A549 (cell line): ENCODE data around the gene MXI1.

Source experiments
- CHD2 ChIP-seq: fragments of 150-350 bp; IDR thresholded peaks from 2 replicates; pipeline ENCODE4 v1.6.1; 2014; ENCODE audit warnings: low read length; ENCODE audit not compliant: partially characterized antibody
- CHD4 ChIP-seq: fragments of 200-600 bp; sonication (generic); IDR thresholded peaks from 2 replicates; pipeline ENCODE4 v1.6.1; 2016; ENCODE audit warnings: antibody characterized with exemption, mild to moderate bottlenecking, borderline replicate concordance
- NR3C1 ChIP-seq: fragments of >200 bp; sonication (Bioruptor Twin); formaldehyde crosslinking; IDR thresholded peaks from 3 replicates; pipeline ENCODE4 v1.6.1; 2017
- RNF2 ChIP-seq: fragments of 200-600 bp; sonication (generic); IDR thresholded peaks from 2 replicates; pipeline ENCODE4 v1.6.1; 2016; ENCODE audit warnings: low read depth, mild to moderate bottlenecking, antibody characterized with exemption, moderate library complexity, borderline replicate concordance
- TF ChIP-seq, protein P1 (sequence below): fragments of >200 bp; sonication (Bioruptor Twin); formaldehyde crosslinking; IDR thresholded peaks from 3 replicates; pipeline ENCODE4 v1.5.1; 2016
- TF ChIP-seq, protein P2 (sequence below): IDR thresholded peaks from 2 replicates; pipeline ENCODE4 v1.6.1; 2012

DNA sequence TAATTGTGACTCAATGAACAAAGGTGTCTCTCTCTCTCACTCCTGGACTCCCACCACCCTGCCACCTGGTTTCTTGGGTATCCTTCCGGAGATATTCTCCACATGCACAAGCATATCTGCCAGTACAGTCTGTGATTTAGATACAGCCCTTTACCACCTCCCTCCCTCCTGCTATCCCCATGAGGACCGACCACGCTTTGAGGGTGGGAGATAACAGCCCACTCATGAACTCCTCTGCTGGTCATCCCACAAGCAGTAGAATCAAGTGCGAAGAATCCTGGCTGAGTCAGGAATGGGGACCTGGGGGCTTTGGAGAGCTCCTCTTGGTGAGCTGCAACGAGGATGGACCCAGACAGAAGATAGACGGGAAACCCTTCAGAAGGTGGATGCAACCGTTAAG lies 28.2 kb upstream of the MXI1 start:
- TF ChIP-seq, protein P1, sequence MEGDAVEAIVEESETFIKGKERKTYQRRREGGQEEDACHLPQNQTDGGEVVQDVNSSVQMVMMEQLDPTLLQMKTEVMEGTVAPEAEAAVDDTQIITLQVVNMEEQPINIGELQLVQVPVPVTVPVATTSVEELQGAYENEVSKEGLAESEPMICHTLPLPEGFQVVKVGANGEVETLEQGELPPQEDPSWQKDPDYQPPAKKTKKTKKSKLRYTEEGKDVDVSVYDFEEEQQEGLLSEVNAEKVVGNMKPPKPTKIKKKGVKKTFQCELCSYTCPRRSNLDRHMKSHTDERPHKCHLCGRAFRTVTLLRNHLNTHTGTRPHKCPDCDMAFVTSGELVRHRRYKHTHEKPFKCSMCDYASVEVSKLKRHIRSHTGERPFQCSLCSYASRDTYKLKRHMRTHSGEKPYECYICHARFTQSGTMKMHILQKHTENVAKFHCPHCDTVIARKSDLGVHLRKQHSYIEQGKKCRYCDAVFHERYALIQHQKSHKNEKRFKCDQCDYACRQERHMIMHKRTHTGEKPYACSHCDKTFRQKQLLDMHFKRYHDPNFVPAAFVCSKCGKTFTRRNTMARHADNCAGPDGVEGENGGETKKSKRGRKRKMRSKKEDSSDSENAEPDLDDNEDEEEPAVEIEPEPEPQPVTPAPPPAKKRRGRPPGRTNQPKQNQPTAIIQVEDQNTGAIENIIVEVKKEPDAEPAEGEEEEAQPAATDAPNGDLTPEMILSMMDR, result no peak
- TF ChIP-seq RNF2, result no peak
- no peak for TF ChIP-seq NR3C1
- no peak for TF ChIP-seq CHD2
- TF ChIP-seq, protein P2, sequence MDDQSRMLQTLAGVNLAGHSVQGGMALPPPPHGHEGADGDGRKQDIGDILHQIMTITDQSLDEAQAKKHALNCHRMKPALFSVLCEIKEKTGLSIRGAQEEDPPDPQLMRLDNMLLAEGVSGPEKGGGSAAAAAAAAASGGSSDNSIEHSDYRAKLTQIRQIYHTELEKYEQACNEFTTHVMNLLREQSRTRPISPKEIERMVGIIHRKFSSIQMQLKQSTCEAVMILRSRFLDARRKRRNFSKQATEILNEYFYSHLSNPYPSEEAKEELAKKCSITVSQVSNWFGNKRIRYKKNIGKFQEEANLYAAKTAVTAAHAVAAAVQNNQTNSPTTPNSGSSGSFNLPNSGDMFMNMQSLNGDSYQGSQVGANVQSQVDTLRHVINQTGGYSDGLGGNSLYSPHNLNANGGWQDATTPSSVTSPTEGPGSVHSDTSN, result no peak
- no peak for TF ChIP-seq CHD4
